Loucy (cell line): ENCODE measurements around the gene TMTC1.

ENCODE experiments used
- EZH2phosphoT487 ChIP-seq: fragments of 200-600 bp; IDR thresholded peaks from 2 replicates; pipeline ENCODE4 v1.6.1; 2018; ENCODE audit warnings: antibody characterized with exemption, mild to moderate bottlenecking, moderate library complexity, borderline replicate concordance
- TF ChIP-seq, protein P1 (sequence below): fragments of 200-600 bp; sonication (generic); conservative IDR thresholded peaks from 2 replicates; pipeline ENCODE4 v1.5.1; 2014; ENCODE audit warnings: mild to moderate bottlenecking, antibody characterized with exemption, low read length

- TF ChIP-seq, protein P1, sequence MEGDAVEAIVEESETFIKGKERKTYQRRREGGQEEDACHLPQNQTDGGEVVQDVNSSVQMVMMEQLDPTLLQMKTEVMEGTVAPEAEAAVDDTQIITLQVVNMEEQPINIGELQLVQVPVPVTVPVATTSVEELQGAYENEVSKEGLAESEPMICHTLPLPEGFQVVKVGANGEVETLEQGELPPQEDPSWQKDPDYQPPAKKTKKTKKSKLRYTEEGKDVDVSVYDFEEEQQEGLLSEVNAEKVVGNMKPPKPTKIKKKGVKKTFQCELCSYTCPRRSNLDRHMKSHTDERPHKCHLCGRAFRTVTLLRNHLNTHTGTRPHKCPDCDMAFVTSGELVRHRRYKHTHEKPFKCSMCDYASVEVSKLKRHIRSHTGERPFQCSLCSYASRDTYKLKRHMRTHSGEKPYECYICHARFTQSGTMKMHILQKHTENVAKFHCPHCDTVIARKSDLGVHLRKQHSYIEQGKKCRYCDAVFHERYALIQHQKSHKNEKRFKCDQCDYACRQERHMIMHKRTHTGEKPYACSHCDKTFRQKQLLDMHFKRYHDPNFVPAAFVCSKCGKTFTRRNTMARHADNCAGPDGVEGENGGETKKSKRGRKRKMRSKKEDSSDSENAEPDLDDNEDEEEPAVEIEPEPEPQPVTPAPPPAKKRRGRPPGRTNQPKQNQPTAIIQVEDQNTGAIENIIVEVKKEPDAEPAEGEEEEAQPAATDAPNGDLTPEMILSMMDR: no peak
- TF ChIP-seq EZH2phosphoT487: no peak
Observed at GRCh38 chr12:29634057-29634456, 149.7 kb downstream of the TMTC1 start.
